Measurements from ENCODE around the gene ELMOD1. TPM values are rescaled to one million over a fixed set of nuclear protein-coding genes. Genes with fewer than 3 reads are reported as not detected.

Gene ELMOD1
- total and polyA plus RNA-seq, 2 donors (not counting 3 experiments of a cell fraction or from before 2014, with no cell fraction given) = 1.6 to 2.4 TPM

GRCh38 chr11:107678632-107678971 lies 87.7 kb downstream of the ELMOD1 start:
- no peaks in the 10 kb centered on the region for H3K4me1 ChIP-seq (ENCODE audit: control insufficient read depth, extremely low read depth, insufficient read depth, low read length)
- no peak overlapping the region for H2AFZ ChIP-seq (ENCODE audit: low read depth, low read length)
- DNase-seq (ENCODE audit: low read depth, low spot score) (no peak), FAIRE-seq (no peak)
- no peaks in the 10 kb centered on the region for H4K20me1 ChIP-seq (replicated peaks; ENCODE audit: control insufficient read depth, extremely low read depth, insufficient read depth, low read length)
- H3K27ac ChIP-seq (ENCODE audit: insufficient read depth, low read depth, low read length) = no peak overlapping the region
- ChIA-PET POLR2A (no interaction called here), CTCF (no interaction called here)
- no peak overlapping the region for H3K9ac ChIP-seq (replicated peaks; ENCODE audit: extremely low read depth, insufficient read depth, low read length)
- dilution Hi-C loops (cut with MboI; ENCODE audit: extremely low pct_ligation_motif_present, low sequenced_read_pairs) (no loop called here), intact Hi-C loops (cut with micrococcal nuclease) (no loop called here)
- H3K9me1 ChIP-seq (replicated peaks; ENCODE audit: control insufficient read depth, extremely low read depth, insufficient read depth, low read length) = no peaks in the 10 kb centered on the region
- no peak overlapping the region for H3K4me3 ChIP-seq (replicated peaks in 1 of 3; ENCODE audit: insufficient read depth in 1 of 3, low read depth in 1 of 3, low read length in 3 of 3)
- no TSS peak for BruUV-seq (replicated peaks)
- H3K27me3 ChIP-seq (ENCODE audit: control insufficient read depth in 2 of 2, insufficient read depth in 2 of 2, low read length in 2 of 2) = peaks cover 2% of the 10 kb centered on the region in 2 experiments
- H3K36me3 ChIP-seq (ENCODE audit: control insufficient read depth in 2 of 2, extremely low read depth in 1 of 2, insufficient read depth in 2 of 2, low read length in 2 of 2) = no peaks in the 10 kb centered on the region
- H3K9me3 ChIP-seq (replicated peaks; ENCODE audit: control insufficient read depth, insufficient read depth, low read length) = no peaks in the 10 kb centered on the region
- TF ChIP-seq EZH2 (IDR thresholded peaks at IDR 0.05; ENCODE audit: borderline replicate concordance, low read depth, low read length, severe bottlenecking) (no peak), POLR2A (IDR thresholded peaks at IDR 0.05; ENCODE audit: low read depth, low read length) (no peak), FOS (IDR thresholded peaks at IDR 0.05; ENCODE audit: borderline replicate concordance, insufficient read depth, low read length) (no peak), POLR2AphosphoS5 (IDR thresholded peaks at IDR 0.05; ENCODE audit: insufficient read depth, low read depth, low read length) (no peak), JUN (IDR thresholded peaks at IDR 0.05; ENCODE audit: borderline replicate concordance, insufficient read depth, insufficient read length, low read depth) (no peak), MYC (IDR thresholded peaks at IDR 0.05; ENCODE audit: low read depth, low read length) (no peak), CTCF (IDR thresholded peaks at IDR 0.05; ENCODE audit: extremely low read depth in 1 of 2, insufficient read depth in 1 of 2, low read depth in 1 of 2, low read length in 2 of 2) (no peak), GATA2 (IDR thresholded peaks at IDR 0.05; ENCODE audit: insufficient read depth, insufficient read length, low read depth, low read length) (no peak), MAX (IDR thresholded peaks at IDR 0.05; ENCODE audit: insufficient read depth, insufficient read length) (no peak)
- H3K79me2 ChIP-seq (ENCODE audit: control insufficient read depth, insufficient read depth, low read length) = no peaks in the 10 kb centered on the region
- H3K4me2 ChIP-seq (ENCODE audit: insufficient read depth, low read length) = no peak overlapping the region

Measured in endothelial cell of umbilical vein (primary cell).